WTC11 (cell line): ENCODE measurements around the gene TMEM116.

Source experiments
- CDX4 ChIP-seq: fragments of 250-450 bp; sonication (Bioruptor Pico); IDR thresholded peaks from 2 replicates; pipeline ENCODE4 v1.9.0; 2021; ENCODE audit warnings: moderate library complexity, mild to moderate bottlenecking, inconsistent platforms, borderline replicate concordance
- CREB1 ChIP-seq: sonication (generic); formaldehyde crosslinking; IDR thresholded peaks from 2 replicates; pipeline ENCODE4 v1.8.0; 2023; ENCODE audit warnings: mild to moderate bottlenecking, missing genetic modification reagents
- CTCF ChIP-seq: fragments of 200-600 bp; IDR thresholded peaks from 2 replicates; pipeline ENCODE4 v1.8.0; 2022; ENCODE audit warnings: antibody characterized with exemption
- ETV6 ChIP-seq: sonication (generic); formaldehyde crosslinking; IDR thresholded peaks from 2 replicates; pipeline ENCODE4 v1.8.1; 2022; ENCODE audit warnings: mild to moderate bottlenecking, missing genetic modification reagents
- MYBL2 ChIP-seq: sonication (generic); formaldehyde crosslinking; IDR thresholded peaks from 2 replicates; pipeline ENCODE4 v1.8.1; 2023; ENCODE audit warnings: mild to moderate bottlenecking, moderate library complexity, missing genetic modification reagents
- NFYB ChIP-seq: sonication (generic); formaldehyde crosslinking; conservative IDR thresholded peaks from 2 replicates; pipeline ENCODE4 v1.8.0; 2022; ENCODE audit warnings: low read depth, missing genetic modification reagents
- NR1H2 ChIP-seq: sonication (generic); formaldehyde crosslinking; IDR thresholded peaks from 2 replicates; pipeline ENCODE4 v1.9.0; 2021; ENCODE audit warnings: mild to moderate bottlenecking, moderate library complexity, missing genetic modification reagents
- OVOL2 ChIP-seq: fragments of 250-450 bp; sonication (Bioruptor Pico); IDR thresholded peaks from 2 replicates; pipeline ENCODE4 v1.9.0; 2021; ENCODE audit warnings: mild to moderate bottlenecking, borderline replicate concordance
- SMAD3 ChIP-seq: sonication (generic); formaldehyde crosslinking; IDR thresholded peaks from 2 replicates; pipeline ENCODE4 v1.8.0; 2022; ENCODE audit warnings: missing genetic modification reagents, mild to moderate bottlenecking, borderline replicate concordance
- SP1 ChIP-seq: sonication (generic); formaldehyde crosslinking; conservative IDR thresholded peaks from 2 replicates; pipeline ENCODE4 v1.8.1; 2022; ENCODE audit warnings: missing genetic modification reagents
- TEAD4 ChIP-seq: sonication (generic); formaldehyde crosslinking; IDR thresholded peaks from 2 replicates; pipeline ENCODE4 v1.8.0; 2022; ENCODE audit warnings: mild to moderate bottlenecking, missing genetic modification reagents
- ZNF219 ChIP-seq: sonication (generic); formaldehyde crosslinking; IDR thresholded peaks from 2 replicates; pipeline ENCODE4 v1.8.0; 2023; ENCODE audit warnings: missing genetic modification reagents, mild to moderate bottlenecking, borderline replicate concordance
- ZNF532 ChIP-seq: fragments of 250-450 bp; sonication (Bioruptor Pico); IDR thresholded peaks from 2 replicates; pipeline ENCODE4 v1.9.0; 2021; ENCODE audit warnings: mild to moderate bottlenecking, borderline replicate concordance

- TF ChIP-seq CTCF (no peak), CREB1 (no peak), MYBL2 (CRISPR knock-in tag) (no peak), CDX4 (no peak), SMAD3 (CRISPR knock-in tag) (no peak), SP1 (CRISPR knock-in tag) (no peak), OVOL2 (CRISPR knock-in tag) (no peak), ZNF219 (CRISPR knock-in tag) (no peak), NFYB (CRISPR knock-in tag) (no peak), NR1H2 (CRISPR knock-in tag) (no peak), TEAD4 (CRISPR knock-in tag) (no peak), ZNF532 (CRISPR knock-in tag) (no peak), ETV6 (CRISPR knock-in tag) (no peak)
These were observed 3.0 kb upstream of the TMEM116 start for GRCh38 chr12:112015938-112016337.
